Left ventricle myocardium inferior (tissue), 1 donor: ENCODE measurements around the gene MAPK7. TPM values are rescaled to one million over a fixed set of nuclear protein-coding genes. Genes with fewer than 3 reads are reported as not detected.

ENCODE experiments used
- DNase-seq: peaks from one replicate; pipeline ENCODE4 v3.0.0-alpha.2; 2020
- H3K27ac ChIP-seq: fragments of 200-600 bp; replicated peaks from 2 replicates; pipeline ENCODE4 v1.8.0; 2021
- H3K27me3 ChIP-seq: fragments of 200-600 bp; 2 replicates; pipeline ENCODE4 v1.8.0; 2021; ENCODE audit warnings: low read depth
- H3K36me3 ChIP-seq: fragments of 200-600 bp; 2 replicates; pipeline ENCODE4 v1.8.0; 2021
- H3K4me1 ChIP-seq: fragments of 200-600 bp; 2 replicates; pipeline ENCODE4 v1.8.0; 2021
- H3K4me3 ChIP-seq: fragments of 200-600 bp; 2 replicates; pipeline ENCODE4 v1.8.0; 2021; ENCODE audit warnings: mild to moderate bottlenecking, moderate library complexity
- H3K9me3 ChIP-seq: fragments of 200-600 bp; replicated peaks from 2 replicates; pipeline ENCODE4 v1.8.0; 2021
- CTCF ChIP-seq: fragments of 200-600 bp; IDR thresholded peaks from 2 replicates; pipeline ENCODE4 v1.8.0; 2021; ENCODE audit warnings: antibody characterized with exemption, mild to moderate bottlenecking, borderline replicate concordance
- intact Hi-C: fragments of 100-400 bp; cut with micrococcal nuclease; formaldehyde crosslinking; loops from one replicate; pipeline ENCODE4 v1.11.0; 2022
- total RNA-seq: library from RNA; stranded (reverse); fragmentation: NEBNext Ultra II Directional; extraction: Animal tissue kit (Norgen Biotek cat#: 25700); gene quantifications from one replicate; pipeline ENCODE4 v1.2.1, GENCODE V29; 2021
- donor health status: DM: no; HTN: yes; CAD: no; lungs with severe emphysema.

Gene MAPK7
- total RNA-seq, 1 donor from 2014 or later: 11.4 TPM

- Histone ChIP-seq H3K27me3 (no peaks in the 10 kb centered on the region), H3K9me3 (no peaks in the 10 kb centered on the region), H3K36me3 (peaks cover 34% of the 10 kb centered on the region), H3K27ac (peak overlapping the region; percentile 58), H3K4me3 (no peak overlapping the region), H3K4me1 (peaks cover 38% of the 10 kb centered on the region)
- no peak for TF ChIP-seq CTCF
- DNase-seq: no peak
- intact Hi-C loops: no loop called here
Measured at GRCh38 chr17:19335951-19336631, 42.2 kb upstream of the MAPK7 start.

- Histone ChIP-seq H3K36me3 (peaks cover 28% of the 10 kb centered on the region), H3K9me3 (no peaks in the 10 kb centered on the region), H3K4me3 (no peak overlapping the region), H3K4me1 (peaks cover 38% of the 10 kb centered on the region), H3K27ac (peak overlapping the region; percentile 58), H3K27me3 (no peaks in the 10 kb centered on the region)
- intact Hi-C loops: no loop called here
- peak; percentile 36 for DNase-seq
- TF ChIP-seq CTCF: peak; percentile 21
Measured at GRCh38 chr17:19336938-19337711, 41.2 kb upstream of the MAPK7 start.

GRCh38 chr17:19337712-19338023 is 40.6 kb upstream of the MAPK7 start:
- no peaks in the 10 kb centered on the region for H3K9me3 ChIP-seq
- intact Hi-C loops: no loop called here
- peaks cover 38% of the 10 kb centered on the region for H3K4me1 ChIP-seq
- H3K4me3 ChIP-seq: no peak overlapping the region
- peaks cover 24% of the 10 kb centered on the region for H3K36me3 ChIP-seq
- no peaks in the 10 kb centered on the region for H3K27me3 ChIP-seq
- DNase-seq: no peak
- no peak for TF ChIP-seq CTCF
- H3K27ac ChIP-seq: peak overlapping the region; percentile 58

- intact Hi-C loops: no loop called here
- no peaks in the 10 kb centered on the region for H3K27me3 ChIP-seq
- peak; percentile 78 for TF ChIP-seq CTCF
- peak overlapping the region; percentile 58 for H3K27ac ChIP-seq
- peaks cover 17% of the 10 kb centered on the region for H3K36me3 ChIP-seq
- H3K4me3 ChIP-seq: no peak overlapping the region
- H3K9me3 ChIP-seq: no peaks in the 10 kb centered on the region
- H3K4me1 ChIP-seq: peaks cover 44% of the 10 kb centered on the region
- DNase-seq: peak; percentile 63
Measured at GRCh38 chr17:19338031-19338990, 40.0 kb upstream of the MAPK7 start.

GRCh38 chr17:19339341-19339815 is 38.9 kb upstream of the MAPK7 start:
- Histone ChIP-seq H3K4me1 (peaks cover 52% of the 10 kb centered on the region), H3K36me3 (peaks cover 7% of the 10 kb centered on the region), H3K27me3 (no peaks in the 10 kb centered on the region), H3K27ac (no peak overlapping the region), H3K9me3 (no peaks in the 10 kb centered on the region), H3K4me3 (no peak overlapping the region)
- TF ChIP-seq CTCF: no peak
- no peak for DNase-seq
- intact Hi-C loops: no loop called here
